HT1080 (cell line): ENCODE results near the gene ZP3. TPM values are rescaled to one million over a fixed set of nuclear protein-coding genes. Genes with fewer than 3 reads are reported as not detected.
"Not testable (repeated sequence)": the region's sequence is repeated elsewhere in the genome, so short reads cannot be mapped to it uniquely, and the experiment has no call there.

Experiments
- DNase-seq: peaks from one replicate; pipeline ENCODE4 v3.0.0-alpha.2; 2015; ENCODE audit warnings: low read depth
- polyA plus RNA-seq, 2 experiments: library from polyadenylated mRNA; depleted of rRNA; stranded (reverse); fragments of >200 nt; gene quantifications; 2 replicates each; pipeline ENCODE4 v1.2.3, GENCODE V29; 2015
- total RNA-seq: library from RNA; depleted of rRNA; stranded (reverse); fragments of >200 nt; shearing (Covaris generic); gene quantifications from 2 replicates; pipeline ENCODE4 v1.2.3, GENCODE V29; 2014; rRNA removed

Gene ZP3
- total RNA-seq: 0.94 and 2.5 TPM in 2 replicates
- polyA plus RNA-seq (2015; cell fraction: cytosol; rRNA removed): 0.63 and 1.6 TPM in 2 replicates
- not detected in 2 replicates for polyA plus RNA-seq (2015; cell fraction: nucleus; rRNA removed)

DNA sequence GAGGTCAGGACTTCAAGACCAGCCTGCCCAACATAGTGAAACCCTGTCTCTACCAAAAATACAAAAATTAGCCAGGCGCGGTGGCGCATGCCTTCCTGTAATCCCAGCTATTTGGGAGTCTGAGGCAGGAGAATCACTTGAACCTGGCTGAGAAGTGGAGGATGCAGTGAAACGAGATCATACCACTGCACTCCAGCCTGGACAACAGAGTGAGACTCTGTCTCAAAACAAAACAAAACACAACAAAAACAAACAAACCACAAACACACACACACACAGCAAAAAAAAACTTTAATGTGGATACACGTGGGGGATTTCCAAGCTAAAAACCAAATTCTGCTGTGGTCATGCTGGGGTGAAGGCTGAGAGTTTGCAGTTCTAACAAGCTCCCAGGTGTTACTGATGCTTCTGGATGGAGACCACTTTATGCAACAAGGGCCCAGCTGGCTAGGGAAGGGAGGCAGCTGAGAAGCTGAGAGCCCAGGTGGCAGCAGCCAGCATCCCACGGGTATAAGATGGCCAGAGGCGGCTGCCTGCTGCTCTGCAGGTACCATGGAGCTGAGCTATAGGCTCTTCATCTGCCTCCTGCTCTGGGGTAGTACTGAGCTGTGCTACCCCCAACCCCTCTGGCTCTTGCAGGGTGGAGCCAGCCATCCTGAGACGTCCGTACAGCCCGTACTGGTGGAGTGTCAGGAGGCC lies at the start of gene ZP3:
ZP3 (plus strand) TSS at position 538 of the 699 bp plus-strand sequence; CDS start at position 553, 15 bp downstream.
- no peak for DNase-seq

DNA sequence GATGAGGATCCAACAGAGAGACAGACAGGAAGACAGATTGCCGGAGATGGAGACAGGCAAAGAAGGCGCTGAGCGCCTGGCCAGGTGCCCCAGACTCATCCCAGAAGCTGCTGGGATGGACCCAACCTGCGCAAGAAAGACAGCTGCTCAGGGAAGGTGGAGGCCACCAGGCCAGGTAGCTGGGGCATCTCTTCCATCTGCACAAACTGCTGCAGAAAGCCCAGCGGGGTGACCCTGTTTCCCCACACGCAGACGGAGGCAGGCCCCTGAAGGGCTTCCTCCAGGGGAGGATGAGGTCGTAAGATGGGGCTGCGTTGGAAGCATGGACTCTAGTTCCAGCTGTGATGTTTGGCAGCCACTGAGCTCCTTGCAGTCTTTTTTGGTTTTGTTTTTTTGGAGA lies 49.5 kb upstream of the ZP3 start:
- DNase-seq: no peak

DNA sequence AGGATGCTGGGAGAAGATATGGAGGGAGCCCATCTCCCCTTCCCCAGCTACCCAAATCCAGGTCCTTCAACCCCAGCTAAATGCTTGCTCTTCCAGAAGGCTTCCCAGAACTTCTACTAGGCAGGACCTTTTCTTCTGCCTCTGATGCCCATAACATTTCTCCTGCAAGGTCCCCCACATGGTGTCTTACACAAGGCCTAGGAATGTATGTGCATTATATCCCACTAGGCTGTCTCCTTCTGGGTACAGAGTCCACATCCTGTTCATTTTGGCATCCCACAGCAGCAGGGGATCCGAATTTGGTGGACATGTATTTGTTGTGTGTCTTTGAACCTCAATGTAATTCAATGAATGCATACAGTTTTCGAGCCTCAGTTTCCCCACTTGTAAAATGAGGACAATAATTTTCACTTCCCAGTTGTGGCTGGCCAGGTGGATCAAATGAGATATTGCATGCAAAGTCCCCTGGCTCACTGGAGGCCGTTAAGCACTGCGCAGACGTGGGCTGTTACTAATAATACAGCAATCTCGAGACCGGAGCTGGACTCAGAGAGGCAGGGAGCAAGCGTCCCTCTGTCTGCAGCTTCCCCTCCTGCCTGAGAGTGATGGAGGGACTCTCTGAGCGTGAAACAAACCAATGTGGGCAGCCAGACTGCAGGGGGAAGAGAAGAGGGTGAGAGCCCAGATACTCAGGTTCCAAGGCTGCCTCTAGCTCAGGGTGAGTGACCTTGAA lies 47.4 kb upstream of the ZP3 start:
- peak; percentile 28 for DNase-seq

DNA sequence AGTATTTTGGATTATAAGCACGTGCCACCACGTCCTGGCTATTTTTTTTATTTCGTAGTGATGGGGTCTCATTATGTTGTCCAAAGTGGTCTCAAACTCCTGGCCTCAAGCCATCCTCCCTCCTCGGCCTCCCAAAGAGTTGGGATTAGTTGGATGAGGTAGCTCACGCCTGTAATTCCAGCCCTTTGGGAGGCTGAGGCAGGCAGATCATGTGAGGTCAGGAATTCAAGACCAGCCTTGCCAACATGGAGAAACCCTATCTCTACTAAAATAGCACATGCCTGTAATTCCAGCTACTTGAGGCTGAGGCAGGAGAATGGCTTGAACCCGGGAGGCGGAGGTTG lies 44.2 kb upstream of the ZP3 start:
- no peak for DNase-seq

DNA sequence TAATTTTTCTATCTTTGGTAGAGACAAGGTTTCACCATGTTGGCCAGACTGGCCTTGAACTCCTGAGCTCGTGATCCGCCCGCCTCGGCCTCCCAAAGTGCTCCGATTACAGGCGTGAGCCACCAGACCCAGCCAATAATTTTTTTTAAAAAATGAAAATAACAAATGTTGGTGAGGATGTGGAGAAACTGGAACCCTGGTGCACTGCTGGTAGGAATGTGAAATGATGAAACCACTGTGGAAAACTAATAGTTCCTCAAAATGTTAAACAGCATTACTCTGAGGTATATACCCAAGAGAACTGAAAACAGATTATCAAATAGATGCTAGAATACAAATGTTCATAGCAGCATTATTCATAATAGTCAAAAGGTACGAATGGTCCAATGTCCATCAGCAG lies 42.9 kb upstream of the ZP3 start:
- no peak for DNase-seq

DNA sequence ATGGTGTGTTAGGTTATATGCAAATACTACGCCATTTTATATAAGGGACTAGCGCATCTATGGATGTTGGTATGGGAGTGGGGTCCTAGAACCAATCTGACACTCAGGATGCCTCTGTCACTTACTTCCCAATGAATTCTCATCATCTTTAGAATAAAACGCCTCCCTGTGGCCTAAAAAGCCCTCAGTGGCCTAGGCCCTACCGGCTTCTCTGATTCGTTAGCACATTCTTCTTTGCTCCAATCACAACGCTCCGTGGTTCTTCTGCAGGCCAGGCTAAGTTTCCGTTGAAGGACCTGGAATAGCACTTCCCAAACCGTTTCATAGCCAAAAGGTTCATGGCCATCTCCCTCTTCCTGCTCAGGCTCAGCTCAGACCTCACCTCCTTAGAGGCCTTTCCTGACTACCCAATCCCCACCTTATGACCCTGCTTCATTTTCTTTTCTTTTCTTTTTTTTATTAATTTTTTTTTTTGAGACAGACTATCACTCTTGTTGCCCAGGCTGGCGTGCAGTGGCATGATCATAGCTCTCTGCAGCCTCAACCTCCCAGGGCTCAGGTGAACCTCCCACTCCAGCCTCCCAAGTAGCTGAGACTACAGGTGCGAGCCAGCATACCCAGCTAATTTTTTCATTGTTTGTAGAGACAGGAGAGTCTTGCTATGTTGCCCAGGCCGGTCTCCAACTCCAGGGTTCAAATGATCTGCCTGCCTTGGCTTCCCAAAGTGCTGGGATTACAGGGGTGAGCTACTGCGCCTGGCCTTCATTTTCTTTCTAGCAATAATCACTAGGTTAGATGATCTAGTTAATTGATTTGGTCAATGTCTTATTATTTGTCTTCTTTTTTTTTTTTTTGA lies 41.4 kb upstream of the ZP3 start:
- DNase-seq: no peak

DNA sequence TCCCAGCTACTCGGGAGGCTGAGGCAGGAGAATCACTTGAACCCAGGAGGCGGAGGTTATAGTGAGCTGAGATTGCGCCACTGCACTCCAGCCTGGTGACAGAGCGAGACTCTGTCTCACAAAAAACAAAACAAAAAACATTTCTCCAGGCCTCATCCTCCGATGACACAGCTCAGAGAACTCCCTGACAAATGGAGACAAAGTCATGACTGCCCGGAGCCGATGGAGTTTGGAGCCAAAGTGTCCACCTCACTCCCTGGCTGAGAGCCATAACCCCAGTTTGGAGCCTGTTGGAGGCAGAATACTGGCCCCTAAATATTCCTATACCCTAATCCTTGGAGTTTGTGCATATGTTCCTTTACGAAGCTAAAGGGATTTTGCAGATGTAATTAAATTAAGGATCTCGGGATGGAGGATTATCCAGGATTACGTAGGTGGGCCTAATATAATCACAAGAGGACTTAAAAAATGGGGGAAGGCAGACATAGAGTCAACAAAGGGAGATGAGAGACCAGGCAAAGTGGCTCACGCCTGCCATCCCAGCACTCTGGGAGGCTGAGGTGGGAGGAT lies 38.0 kb upstream of the ZP3 start:
- DNase-seq: no peak

DNA sequence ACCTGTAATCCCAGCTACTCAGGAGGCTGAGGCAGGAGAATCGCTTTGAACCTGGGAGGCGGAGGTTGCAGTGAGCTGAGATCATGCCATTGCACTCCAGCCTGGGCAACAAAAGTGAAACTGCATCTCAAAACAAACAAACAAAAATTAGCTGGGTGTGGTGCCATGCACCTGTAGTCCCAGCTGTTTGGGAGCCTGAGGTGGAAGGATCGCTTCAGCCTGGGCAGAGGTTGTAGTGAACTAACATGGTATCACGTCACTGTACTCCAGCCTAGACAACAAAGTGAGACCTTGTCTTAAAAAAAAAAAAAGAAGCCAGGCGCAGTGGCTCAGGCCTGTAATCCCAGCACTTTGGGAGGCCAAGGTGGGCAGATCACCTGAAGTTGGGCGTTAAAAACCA lies 37.0 kb upstream of the ZP3 start:
- not testable (repeated sequence) for DNase-seq

DNA sequence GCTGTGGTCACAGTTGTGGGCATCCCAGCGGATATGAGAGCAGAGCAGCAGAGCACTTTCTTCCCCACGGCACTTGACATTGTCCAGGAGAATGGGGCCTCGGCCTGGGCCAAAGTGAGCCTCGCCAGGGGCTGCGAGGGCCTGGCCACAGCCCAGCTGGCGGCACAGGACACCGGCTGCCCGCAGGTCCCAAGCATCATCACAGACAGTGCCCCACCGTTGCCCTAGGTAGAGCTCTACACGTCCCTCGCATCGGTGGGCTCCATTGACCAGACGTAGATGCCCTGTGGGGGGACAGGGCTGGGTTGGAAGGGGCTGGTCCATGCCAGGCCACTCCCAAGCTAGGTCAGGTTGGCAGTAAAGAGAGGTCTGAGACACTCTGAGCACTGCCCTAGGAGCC lies 34.7 kb upstream of the ZP3 start:
- no peak for DNase-seq

DNA sequence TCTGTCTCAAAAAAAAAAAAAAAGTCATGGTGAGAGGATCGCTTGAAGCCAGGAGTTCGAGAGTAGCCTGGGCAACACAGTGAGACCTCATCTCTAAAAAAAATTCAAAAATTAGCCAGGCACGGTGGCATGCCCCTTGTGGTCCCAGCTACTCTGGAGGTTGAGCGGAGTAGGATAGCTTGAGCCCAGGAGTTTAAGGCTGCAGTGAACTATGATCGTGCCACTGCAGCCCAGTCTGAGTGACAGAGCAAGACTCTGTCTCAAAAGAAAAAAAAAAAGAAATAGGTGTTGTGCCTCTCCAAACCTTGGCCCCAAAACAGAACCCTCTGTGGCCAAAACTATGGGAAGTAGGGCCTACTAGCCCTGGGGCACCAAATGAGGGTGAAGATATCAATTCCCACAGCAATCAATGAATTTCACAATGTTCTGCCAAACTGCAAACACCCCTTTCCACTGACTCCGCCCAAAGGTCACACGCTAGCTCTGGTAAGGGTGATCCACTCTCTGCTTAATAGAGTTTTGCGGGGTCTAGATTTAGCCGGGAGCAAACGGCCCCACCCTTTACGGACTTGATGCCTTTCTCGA lies 32.1 kb upstream of the ZP3 start:
- no peak for DNase-seq

DNA sequence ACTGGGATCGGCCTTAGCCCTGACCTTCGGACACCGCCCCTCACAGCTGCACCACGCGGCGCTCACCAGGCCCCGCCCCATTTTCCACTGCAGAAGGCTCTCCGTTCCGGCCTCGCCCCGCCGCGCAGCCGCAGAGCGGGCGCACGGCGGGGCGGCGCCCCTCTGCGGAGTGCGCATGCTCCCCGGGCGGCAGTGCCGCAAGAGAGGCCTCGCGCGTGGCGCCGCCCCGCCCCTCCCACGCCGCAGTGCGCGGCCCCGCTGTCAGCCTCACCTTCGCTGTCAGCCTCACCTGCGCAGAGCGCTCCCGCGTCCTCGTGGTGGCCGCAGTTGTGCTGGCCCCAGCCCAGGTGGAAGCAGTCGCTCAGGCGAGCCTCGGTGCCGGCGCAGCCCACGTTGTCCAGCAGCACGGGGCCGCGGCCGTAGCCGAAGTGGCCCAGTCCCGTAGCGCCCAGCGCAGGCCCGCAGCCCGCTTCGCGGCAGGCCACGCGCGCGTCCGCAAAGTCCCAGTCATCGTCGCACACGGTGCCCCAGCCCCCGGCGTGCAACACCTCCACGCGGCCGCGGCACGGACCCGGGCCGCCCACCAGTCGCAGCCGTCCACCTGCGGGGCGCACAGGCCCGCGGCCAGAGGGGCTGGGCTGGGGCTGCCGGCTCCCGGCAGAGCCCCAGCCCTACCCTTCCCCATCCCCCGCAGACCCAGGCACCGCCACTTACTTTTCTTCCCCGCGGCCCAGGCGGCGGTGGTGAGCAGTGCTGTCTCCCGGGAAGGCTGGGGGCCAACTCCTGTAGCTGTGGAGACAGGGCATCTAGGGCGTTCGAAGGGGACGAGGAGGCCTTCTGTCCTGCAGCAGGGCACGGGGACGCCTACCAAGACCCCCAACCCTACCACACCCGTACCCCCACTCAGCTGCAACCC lies 31.4 kb upstream of the ZP3 start:
- peak; percentile 72 for DNase-seq

DNA sequence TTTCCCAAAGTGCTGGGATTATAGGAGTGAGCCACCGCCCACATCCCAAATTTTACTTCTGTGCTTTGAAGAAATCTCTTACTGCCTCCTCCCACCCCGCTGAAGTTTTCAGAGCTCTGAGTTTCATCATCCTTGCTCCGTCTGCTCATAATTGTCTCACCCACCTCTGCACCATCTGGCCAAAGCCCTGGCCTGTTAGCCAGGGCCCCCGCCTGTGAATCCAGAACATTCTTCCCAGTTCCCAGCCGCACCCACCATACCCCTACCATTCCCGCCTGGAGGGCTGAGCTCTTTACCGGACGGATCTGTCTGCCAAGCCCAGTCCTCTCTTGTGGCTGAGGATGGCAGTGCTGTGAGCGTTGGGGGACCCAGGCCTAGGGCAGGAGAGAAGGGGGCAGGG lies 29.8 kb upstream of the ZP3 start:
- no peak for DNase-seq

DNA sequence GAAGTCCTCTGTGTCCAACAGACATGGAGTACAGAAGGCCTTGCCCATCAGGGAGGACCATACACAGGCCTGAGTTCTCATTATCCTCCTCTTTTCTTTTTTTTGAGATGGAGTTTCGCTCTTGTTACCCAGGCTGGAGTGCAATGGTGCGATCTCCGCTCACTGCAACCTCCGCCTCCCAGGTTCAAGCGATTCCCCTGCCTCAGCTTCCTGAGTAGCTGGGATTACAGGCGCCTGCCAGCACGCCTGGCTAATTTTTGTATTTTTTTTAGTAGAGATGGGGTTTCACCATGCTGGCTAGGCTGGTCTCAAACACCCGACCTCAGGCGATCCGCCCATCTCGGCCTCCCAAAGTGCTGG lies 29.2 kb upstream of the ZP3 start:
- not testable (repeated sequence) for DNase-seq

DNA sequence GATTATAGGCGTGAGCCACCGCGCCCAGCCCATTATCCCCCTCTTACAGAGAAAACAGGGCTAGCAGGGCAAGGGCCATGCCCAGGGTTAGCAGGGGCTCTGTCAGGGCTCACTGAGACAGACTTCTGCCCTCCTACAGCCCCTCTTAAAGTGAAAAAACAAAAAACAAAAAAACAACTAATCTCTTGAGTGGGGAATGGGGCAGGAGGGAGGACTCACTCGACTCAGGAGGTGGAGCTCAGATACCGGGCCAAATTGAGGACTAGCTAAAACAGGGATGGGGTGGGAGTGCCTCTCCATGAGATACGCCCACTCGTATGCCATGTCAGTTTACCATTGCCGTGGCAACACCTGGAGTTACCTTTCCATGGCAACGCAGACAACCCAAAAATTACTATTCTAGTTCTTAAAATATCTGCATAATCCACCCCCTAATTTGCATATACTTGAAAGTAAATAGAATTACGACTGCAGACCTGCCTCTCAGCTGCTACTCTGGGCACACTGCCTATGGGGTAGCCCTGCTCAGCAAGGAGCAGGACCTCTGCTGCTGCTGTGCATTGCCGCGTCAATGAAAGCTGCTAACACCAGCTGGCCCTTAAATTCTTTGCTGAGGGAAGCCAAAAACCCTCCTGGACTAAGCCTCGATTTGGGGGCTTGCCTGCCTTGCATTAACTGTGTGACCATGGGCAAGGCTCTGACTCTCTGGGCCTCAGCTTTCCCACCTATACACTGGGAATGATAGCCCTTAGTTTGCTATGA lies 28.6 kb upstream of the ZP3 start:
- DNase-seq: no peak

DNA sequence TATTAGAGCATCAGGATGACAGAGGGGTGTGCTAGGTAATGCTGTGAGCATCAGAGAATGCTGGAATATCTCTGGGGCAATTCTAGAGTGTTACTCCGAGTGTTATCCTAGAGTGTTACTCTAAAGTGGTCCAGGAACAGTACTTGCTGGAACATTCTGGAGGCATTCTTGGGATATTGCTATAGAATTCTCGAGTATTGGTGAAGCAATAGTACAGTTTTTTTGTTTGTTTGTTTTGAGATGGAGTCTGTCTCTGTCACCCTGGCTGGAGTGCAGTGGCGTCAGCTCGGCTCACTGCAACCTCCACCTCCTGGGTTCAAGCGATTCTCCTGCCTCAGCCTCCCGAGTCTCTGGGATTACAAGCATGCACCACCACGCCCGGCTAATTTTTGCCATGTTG lies 27.9 kb upstream of the ZP3 start:
- no peak for DNase-seq

DNA sequence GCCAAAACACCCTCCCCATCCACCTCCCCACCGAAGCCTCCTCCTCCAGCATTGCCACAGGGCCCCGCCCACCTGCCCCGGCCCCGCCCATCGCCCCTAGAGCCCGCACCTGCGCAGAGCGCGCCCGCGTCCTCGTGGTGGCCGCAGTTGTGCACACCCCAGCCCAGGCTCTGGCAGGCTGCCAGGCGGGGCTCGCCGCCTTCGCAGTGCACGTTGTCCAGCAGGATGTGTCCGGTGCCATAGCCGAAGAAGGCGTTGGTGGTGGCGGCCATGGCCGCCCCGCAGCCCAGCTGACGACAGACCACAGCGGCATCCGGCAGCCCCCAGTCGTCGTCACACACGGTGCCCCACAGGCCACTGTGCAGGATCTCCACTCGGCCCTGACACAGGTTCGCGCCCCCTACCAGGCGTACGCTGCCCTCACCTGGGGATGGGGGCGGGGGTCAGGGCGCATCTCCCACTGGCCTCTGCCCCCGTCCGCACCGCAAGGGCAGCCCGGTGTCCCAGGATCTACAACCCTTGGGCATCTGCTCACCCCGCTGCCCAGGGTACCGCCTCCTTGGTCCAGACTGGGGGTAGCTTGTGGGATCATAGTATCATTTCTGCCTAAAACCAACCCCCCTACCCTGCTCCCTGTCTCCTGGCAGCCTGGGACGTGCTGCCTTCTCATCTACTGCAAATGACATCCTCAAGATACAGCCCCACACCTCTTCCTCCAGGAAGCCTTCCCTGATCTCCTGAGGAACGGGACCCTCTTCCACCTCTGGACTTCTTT lies 27.2 kb upstream of the ZP3 start:
- no peak for DNase-seq

DNA sequence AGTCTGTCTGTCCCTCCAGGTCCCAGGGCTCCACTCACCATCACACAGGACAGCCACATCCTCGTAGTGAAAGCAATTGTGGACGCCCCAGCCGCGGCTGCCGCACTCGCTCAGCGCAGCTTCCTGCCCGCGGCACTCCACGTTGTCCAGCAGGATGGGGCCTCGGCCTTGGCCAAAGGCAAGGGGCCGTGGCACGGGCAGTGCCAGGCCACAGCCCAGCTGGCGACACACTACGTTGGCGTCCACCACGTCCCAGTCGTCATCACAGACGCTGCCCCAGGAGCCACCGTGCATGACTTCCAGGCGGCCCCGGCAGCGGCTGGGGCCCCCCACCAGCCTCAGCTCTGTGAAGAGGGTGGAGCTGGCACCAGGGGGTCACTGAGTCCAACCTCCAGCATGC lies 24.5 kb upstream of the ZP3 start:
- DNase-seq: no peak

DNA sequence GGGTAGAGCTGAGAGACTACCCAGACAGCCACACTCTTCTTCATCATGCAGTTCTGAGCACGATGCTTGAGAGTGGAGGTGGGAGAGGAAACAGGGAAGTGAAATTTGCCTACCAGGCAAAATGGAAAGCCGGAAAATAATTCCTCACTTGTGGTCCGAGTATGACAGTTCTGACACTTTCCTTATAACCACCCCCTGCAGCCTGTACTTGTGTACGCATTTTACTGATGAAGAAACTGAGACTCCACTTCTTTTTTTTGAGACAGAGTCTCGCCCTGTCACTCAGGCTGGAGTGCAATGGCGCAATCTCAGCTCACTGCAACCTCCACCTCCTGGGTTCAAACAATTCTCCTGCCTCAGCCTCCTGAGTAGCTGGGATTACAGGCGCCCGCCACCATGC lies 21.7 kb upstream of the ZP3 start:
- not testable (repeated sequence) for DNase-seq
